T47D (cell line): ENCODE data around the gene CTNNB1.

Experiments used
- DNase-seq, 2 experiments: peaks; one replicate each; pipeline versions ENCODE4 v3.0.0 to v3.0.0-alpha.2; 2011 to 2012; ENCODE audit warnings: low read depth in 1 of 2, low spot score in 1 of 2
- JUND ChIP-seq: IDR thresholded peaks from 2 replicates; pipeline ENCODE4 v1.6.1; 2012; ENCODE audit warnings: low read depth
- in situ Hi-C: cut with HindIII; loops from 2 replicates; pipeline ENCODE4 v1.10.0; 2016; ENCODE audit warnings: low sequenced_read_pairs, low pct_unique_long_range_greater_than_20kb

The CTNNB1 gene

DNA sequence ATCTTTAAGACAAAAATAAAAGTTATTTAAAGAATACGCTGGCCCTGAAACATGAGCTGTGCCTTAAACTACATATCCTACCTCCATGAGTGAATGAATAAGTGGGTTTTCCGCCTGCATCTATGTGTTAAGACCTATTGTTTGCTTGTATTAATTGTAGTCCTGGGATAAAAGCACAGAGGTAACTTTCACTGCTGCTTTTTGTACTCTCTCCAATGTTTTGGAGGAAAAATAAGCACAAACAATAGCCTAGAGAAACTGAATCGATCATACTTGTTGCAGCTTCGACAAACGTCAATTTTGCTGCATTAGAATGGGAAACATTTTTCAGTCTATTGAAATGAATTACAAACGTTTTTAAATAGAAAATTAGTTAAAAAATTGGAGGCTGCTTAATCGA lies 1.3 kb upstream of the CTNNB1 start:
- in situ Hi-C loops = no loop called here
- TF ChIP-seq JUND = no peak
- DNase-seq = no peak

DNA sequence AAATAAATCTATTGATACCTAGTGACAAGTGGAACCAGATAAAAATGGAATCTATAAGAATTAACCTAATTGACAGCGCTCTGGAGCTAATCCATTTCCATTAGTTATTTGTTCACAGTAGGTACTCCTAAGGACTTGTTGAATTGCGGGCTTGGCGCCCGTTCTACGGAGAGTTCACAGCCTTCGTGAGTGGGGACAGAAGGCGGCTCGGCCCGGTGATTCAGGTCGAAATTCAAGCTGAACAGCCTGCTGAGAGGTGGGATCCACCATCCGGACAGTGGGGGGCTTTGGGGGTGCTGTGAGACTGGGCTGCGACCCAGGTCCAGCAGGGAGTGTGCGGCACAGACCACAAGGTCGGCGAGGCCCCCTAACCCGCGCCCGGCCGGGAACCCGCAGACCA lies 779 bp upstream of the CTNNB1 start:
- TF ChIP-seq JUND = no peak
- DNase-seq = peak; percentile 16 to 56
- in situ Hi-C loops = no loop called here

DNA sequence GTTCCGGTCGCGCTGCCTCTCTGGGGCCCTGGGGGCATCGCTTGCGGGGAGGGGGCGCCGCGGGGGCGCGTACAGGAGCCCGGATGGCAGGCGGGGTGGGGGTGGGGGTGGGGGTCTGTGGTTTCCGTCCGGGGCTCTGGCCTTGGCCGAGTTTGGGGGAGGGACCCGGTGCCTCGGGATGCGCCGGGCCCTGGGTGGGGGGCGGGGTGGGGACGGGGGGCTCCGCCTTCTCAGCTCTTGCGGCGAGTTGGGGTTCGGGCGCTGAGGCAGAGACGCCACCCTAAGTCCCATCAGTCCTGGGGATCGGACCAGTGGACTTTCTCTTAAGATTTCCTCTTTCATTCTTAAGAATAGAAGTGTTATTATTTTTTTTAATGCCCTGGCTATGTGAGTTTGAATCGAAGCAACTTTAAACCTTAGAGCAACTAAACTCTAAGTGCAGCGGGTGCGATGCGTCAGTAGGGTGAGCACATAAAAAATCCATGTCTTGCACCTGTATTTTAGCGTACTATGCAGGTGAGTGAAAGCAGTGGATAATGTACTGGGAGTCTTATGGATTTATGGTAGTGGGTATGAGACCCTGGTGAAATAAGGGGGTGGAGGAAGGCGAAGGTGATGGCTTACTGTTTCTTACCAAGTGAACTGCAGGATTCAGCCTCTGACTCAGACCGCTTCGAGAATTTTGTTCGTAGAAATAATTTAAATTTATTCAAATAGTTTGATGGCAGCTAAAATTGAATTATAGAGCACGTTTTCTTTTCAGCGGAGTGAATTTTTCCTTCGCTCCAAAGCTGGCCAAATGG lies 762 bp downstream of the CTNNB1 start:
- peak; percentile 40 to 44 for DNase-seq

DNA sequence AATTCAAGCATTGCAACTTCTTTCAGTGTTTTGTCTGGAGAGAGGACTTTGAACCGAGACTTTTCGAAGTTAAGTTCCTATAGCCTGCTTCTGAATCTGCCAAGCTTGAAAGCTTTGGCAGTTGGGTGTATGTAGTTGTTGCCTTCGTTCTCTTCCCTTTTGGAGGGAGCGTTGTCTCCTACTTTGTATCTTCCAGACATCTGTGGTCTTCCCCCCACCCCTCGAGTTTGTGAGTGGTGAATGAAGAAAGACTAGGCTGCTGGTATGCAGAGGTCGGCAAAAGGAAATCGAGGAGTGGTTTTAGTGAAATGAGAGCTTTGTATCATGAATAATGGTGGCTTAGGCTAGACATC lies 1.3 kb downstream of the CTNNB1 start:
- TF ChIP-seq JUND = no peak
- peak in 1 of 2 experiments; percentile 35 for DNase-seq
- in situ Hi-C loops = no loop called here

More for the DNA sequence above, 762 bp downstream of the CTNNB1 start:
- in situ Hi-C loops = no loop called here
- TF ChIP-seq JUND = no peak

DNA sequence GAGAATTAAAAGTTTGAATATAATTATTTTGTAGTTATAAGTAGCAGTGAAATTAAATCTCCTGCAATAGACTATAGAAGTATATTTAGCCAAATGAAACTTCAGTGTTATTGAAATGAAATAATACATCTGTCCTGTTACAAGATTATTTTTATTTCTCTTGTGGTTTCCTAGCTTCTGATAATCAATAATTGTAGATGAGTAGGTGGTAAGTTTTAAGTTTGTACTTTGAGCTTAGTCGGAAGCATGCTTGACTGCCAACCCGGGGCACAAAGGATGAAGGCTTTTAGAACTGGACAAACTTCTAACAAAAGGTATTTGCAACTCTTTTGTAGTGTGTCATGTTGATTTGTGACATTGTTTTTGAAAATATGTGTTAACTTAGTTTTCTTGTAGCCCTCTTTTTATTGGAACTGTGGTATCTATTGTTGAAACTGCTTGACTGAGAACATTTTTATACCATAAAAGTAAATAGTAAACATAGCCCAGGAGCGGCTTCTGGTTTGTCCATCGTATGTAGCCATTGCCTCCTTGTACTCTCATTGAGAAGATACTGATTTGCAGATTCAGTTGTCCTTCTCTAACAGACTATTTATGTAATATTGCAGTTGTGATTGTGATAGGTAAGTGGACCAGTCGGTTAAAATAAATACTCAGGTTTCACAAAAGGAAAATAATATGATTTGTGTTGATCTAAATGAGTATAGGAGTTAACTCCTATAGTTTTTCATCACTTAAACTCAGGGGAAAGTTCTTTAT lies 2.9 kb downstream of the CTNNB1 start:
- TF ChIP-seq JUND = no peak
- DNase-seq = no peak
- in situ Hi-C loops = no loop called here

DNA sequence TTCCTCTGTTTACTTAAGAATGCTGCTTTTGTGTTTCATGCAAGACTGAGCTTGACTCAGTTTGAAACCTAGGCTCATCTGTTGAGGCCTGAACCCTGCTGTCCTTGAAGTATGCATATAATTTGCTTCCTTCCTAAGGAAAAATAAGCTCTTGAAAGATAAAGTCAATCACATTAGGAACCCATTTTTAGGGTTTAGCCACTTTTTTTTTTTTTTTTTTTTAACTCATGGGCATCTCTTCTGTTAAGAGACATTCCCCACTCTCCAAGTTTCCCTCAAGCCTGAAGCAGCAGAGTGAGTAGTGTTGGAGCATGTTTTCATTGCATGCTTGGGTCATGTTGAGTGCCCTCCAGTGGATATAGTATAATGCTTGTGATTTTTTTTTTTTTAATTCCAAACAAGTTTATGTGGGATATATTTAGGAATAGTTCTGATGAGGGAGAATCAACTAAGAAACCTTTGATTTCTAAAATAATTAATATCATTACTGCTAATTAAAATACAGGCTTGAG lies 3.6 kb downstream of the CTNNB1 start:
- no peak for TF ChIP-seq JUND
- in situ Hi-C loops = no loop called here
- peak; percentile 41 to 68 for DNase-seq

GRCh38 chr3:41204369-41204768 lies 5.1 kb downstream of the CTNNB1 start:
- in situ Hi-C loops = no loop called here
- TF ChIP-seq JUND = no peak

DNA sequence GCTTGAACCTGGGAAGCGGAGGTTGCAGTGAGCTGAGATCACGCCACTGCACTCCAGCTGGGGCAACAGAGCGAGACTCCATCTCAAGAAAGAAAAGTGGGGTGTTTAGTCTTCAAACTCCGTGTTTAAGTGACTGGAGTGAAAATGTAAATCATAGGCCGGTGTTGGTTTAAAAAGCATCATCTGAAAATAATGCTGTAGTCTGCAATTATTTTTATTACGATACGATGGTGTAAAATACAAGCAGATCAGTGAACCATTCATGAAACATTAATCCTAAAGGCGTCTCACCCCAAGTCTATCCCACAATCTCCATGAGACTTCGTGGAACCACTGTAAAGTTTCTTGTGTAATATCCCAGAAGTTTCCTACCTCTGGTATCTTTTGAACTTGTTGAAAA lies 6.3 kb downstream of the CTNNB1 start:
- no peak for DNase-seq
- in situ Hi-C loops = no loop called here
- TF ChIP-seq JUND = no peak

More at GRCh38 chr3:41204369-41204768, 5.1 kb downstream of the CTNNB1 start:
- no peak for DNase-seq

GRCh38 chr3:41207355-41207754 lies 8.1 kb downstream of the CTNNB1 start:
- in situ Hi-C loops = no loop called here

GRCh38 chr3:41208507-41209220 lies 9.4 kb downstream of the CTNNB1 start:
- no peak for DNase-seq
- in situ Hi-C loops = no loop called here
- TF ChIP-seq JUND = no peak

More at GRCh38 chr3:41207355-41207754, 8.1 kb downstream of the CTNNB1 start:
- no peak for DNase-seq
- TF ChIP-seq JUND = no peak

DNA sequence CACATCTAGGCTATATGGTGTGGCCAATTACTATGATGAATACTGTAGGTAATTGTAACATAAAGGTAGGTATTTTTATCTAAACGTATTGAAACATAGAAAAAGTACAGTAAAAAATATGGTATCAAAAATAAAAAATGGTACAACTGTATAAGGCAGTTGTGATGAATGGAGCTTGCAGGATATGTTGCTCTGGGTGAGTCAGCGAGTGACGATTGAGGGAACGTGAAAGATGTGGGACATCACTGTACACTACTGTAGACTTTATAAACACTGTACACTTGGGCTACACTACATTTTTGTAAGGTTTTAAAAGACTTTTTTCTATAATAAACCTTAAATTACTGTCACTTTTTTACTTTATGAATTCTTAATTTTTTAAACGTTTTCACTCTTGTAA lies 10.3 kb downstream of the CTNNB1 start:
- in situ Hi-C loops = no loop called here
- DNase-seq = no peak
- TF ChIP-seq JUND = no peak

- in situ Hi-C loops = no loop called here
- no peak for DNase-seq
- no peak for TF ChIP-seq JUND
Measured at GRCh38 chr3:41210966-41211365, 11.7 kb downstream of the CTNNB1 start.

- no peak for DNase-seq
- in situ Hi-C loops = no loop called here
- TF ChIP-seq JUND = no peak
Measured at GRCh38 chr3:41212088-41212487, 12.8 kb downstream of the CTNNB1 start.
